SK-N-SH (cell line): ENCODE results near the gene SIDT1. TPM values are rescaled to one million over a fixed set of nuclear protein-coding genes. Genes with fewer than 3 reads are reported as not detected.

Experiments used
- CTCF ChIA-PET: fragments of 300-600, 350-600 bp; formaldehyde crosslinking; extraction: SDS; loops from one replicate; lab custom pipeline; 2021; lab: Yijun Ruan, JAX
- POLR2A ChIA-PET: fragments of 350-600 bp; sonication (Branson Sonifier 250); formaldehyde crosslinking; extraction: SDS; loops from one replicate; lab custom pipeline; 2020; ENCODE audit warnings: antibody characterized with exemption, inconsistent platforms; lab: Yijun Ruan, JAX
- DNase-seq: peaks from one replicate; pipeline ENCODE4 v3.0.0; 2012
- H2AFZ ChIP-seq: fragments of 200-600 bp; sonication (generic); 2 replicates; pipeline ENCODE4 v1.8.1; 2016; ENCODE audit warnings: antibody characterized with exemption, mild to moderate bottlenecking, low read depth
- H3F3A ChIP-seq: fragments of 200-600 bp; sonication (generic); replicated peaks from 2 replicates; pipeline ENCODE3; 2016; ENCODE audit warnings: antibody characterized with exemption, mild to moderate bottlenecking; ENCODE audit not compliant: insufficient read depth
- H3K27ac ChIP-seq, 2 experiments: fragments of 200-500 bp in 1 of 2; fragments of 200-600 bp in 1 of 2; sonication (Bioruptor generic) in 1 of 2; sonication (generic), shearing (Covaris generic) in 1 of 2; 2 replicates each; pipeline versions ENCODE4 v1.5.1 to v1.6.1; 2014 to 2016; ENCODE audit warnings: low read depth in 2 of 2, inconsistent platforms in 1 of 2, low read length in 1 of 2, mild to moderate bottlenecking in 1 of 2, mixed read lengths in 1 of 2
- H3K27me3 ChIP-seq: fragments of 200-600 bp; sonication (generic), shearing (Covaris generic); 2 replicates; pipeline ENCODE4 v1.6.1; 2016; ENCODE audit warnings: mixed run types; ENCODE audit not compliant: insufficient read depth
- H3K36me3 ChIP-seq, 2 experiments: fragments of 200-500 bp in 1 of 2; fragments of 200-600 bp in 1 of 2; sonication (Bioruptor generic) in 1 of 2; sonication (generic) in 1 of 2; replicated peaks in 1 of 2; 2 replicates each; pipeline versions ENCODE3 to v1.5.1; 2014 to 2016; ENCODE audit warnings: low read length in 1 of 2, mild to moderate bottlenecking in 1 of 2; ENCODE audit not compliant: insufficient read depth in 2 of 2, control insufficient read depth in 1 of 2
- H3K4me1 ChIP-seq, 2 experiments: fragments of 200-500 bp in 1 of 2; fragments of 200-600 bp in 1 of 2; sonication (Bioruptor generic) in 1 of 2; sonication (generic), shearing (Covaris generic) in 1 of 2; 2 replicates each; pipeline versions ENCODE4 v1.5.1 to v1.6.1; 2014 to 2016; ENCODE audit warnings: low read depth in 1 of 2, low read length in 1 of 2, mixed run types in 1 of 2; ENCODE audit not compliant: insufficient read depth in 2 of 2, control insufficient read depth in 1 of 2
- H3K4me2 ChIP-seq: fragments of 200-600 bp; sonication (generic), shearing (Covaris generic); 2 replicates; pipeline ENCODE4 v1.6.1; 2017; ENCODE audit warnings: mixed run types
- H3K4me3 ChIP-seq, 2 experiments: fragments of 200-500 bp in 1 of 2; fragments of 200-600 bp in 1 of 2; sonication (Bioruptor generic) in 1 of 2; sonication (generic), shearing (Covaris generic) in 1 of 2; 2 replicates each; pipeline versions ENCODE4 v1.5.1 to v1.8.1; 2014 to 2016; ENCODE audit warnings: low read depth in 2 of 2, inconsistent platforms in 1 of 2, low read length in 1 of 2, mild to moderate bottlenecking in 1 of 2, mixed read lengths in 1 of 2, moderate library complexity in 1 of 2
- H3K79me2 ChIP-seq: fragments of 200-600 bp; sonication (generic); 2 replicates; pipeline ENCODE4 v1.8.1; 2017; ENCODE audit warnings: mild to moderate bottlenecking; ENCODE audit not compliant: insufficient read depth
- H3K9ac ChIP-seq: fragments of 200-600 bp; sonication (generic); 2 replicates; pipeline ENCODE4 v1.6.1; 2017; ENCODE audit warnings: mixed run types
- H3K9me2 ChIP-seq: fragments of 200-600 bp; sonication (generic); 2 replicates; pipeline ENCODE4 v1.6.1; 2017; ENCODE audit warnings: mixed run types
- H3K9me3 ChIP-seq: fragments of 200-600 bp; sonication (generic); 2 replicates; pipeline ENCODE4 v1.6.1; 2017; ENCODE audit warnings: mixed run types, mild to moderate bottlenecking, moderate library complexity
- H4K20me1 ChIP-seq: fragments of 200-600 bp; sonication (generic); 2 replicates; pipeline ENCODE4 v1.6.1; 2017; ENCODE audit warnings: mild to moderate bottlenecking, mixed run types; ENCODE audit not compliant: insufficient read depth
- CHD2 ChIP-seq: fragments of 150-350 bp; IDR thresholded peaks from 2 replicates; pipeline ENCODE4 v1.6.1; 2018; ENCODE audit warnings: low read length; ENCODE audit not compliant: partially characterized antibody
- ELF1 ChIP-seq: IDR thresholded peaks from 2 replicates; pipeline ENCODE4 v1.4.0; 2012
- FOSL2 ChIP-seq: IDR thresholded peaks from 2 replicates; pipeline ENCODE4 v1.4.0; 2012; ENCODE audit warnings: low read depth, mild to moderate bottlenecking, moderate library complexity, borderline replicate concordance
- FOXJ3 ChIP-seq: sonication (generic); formaldehyde crosslinking; IDR thresholded peaks from 2 replicates; pipeline ENCODE4 v1.5.1; 2020; ENCODE audit warnings: mild to moderate bottlenecking, missing genetic modification reagents
- FOXM1 ChIP-seq: IDR thresholded peaks from 2 replicates; pipeline ENCODE4 v1.4.0; 2012; ENCODE audit warnings: low read depth, mild to moderate bottlenecking
- NRF1 ChIP-seq: IDR thresholded peaks from 2 replicates; pipeline ENCODE4 v1.6.1; 2012; ENCODE audit warnings: low read depth, mild to moderate bottlenecking, low read length
- RAD21 ChIP-seq: IDR thresholded peaks from 2 replicates; pipeline ENCODE4 v1.6.1; 2012; ENCODE audit warnings: mild to moderate bottlenecking, low read length
- TAF1 ChIP-seq: IDR thresholded peaks from 2 replicates; pipeline ENCODE4 v1.6.1; 2012; ENCODE audit warnings: low read depth, mild to moderate bottlenecking, low read length, moderate library complexity, borderline replicate concordance
- WGBS: methylation state at CpG from one replicate; pipeline ENCODE4 v1.1.6; 2017; ENCODE audit warnings: low lambda C conversion rate; 5-methylcytosine and 5-hydroxymethylcytosine counted together
- polyA plus RNA-seq, 3 experiments: library from polyadenylated mRNA; depleted of rRNA; stranded (reverse); fragments of >200 nt; gene quantifications; 2 replicates each; pipeline ENCODE4 v1.2.3, GENCODE V29; 2012
- TF ChIP-seq, protein P1 (sequence below): fragments of 150-350 bp; IDR thresholded peaks from 2 replicates; pipeline ENCODE4 v1.6.1; 2016; ENCODE audit warnings: mild to moderate bottlenecking, low read depth, low read length
- TF ChIP-seq, protein P2 (sequence below): IDR thresholded peaks from 2 replicates; pipeline ENCODE4 v1.4.0; 2012; ENCODE audit warnings: low read depth
- TF ChIP-seq, protein P3 (sequence below): IDR thresholded peaks from 2 replicates; pipeline ENCODE4 v1.4.0; 2012; ENCODE audit warnings: low read depth, borderline replicate concordance

Gene SIDT1
- polyA plus RNA-seq, 1 of the 3 experiments (the other 2 are of a cell fraction), result 0.02 TPM

- TF ChIP-seq, protein P1, sequence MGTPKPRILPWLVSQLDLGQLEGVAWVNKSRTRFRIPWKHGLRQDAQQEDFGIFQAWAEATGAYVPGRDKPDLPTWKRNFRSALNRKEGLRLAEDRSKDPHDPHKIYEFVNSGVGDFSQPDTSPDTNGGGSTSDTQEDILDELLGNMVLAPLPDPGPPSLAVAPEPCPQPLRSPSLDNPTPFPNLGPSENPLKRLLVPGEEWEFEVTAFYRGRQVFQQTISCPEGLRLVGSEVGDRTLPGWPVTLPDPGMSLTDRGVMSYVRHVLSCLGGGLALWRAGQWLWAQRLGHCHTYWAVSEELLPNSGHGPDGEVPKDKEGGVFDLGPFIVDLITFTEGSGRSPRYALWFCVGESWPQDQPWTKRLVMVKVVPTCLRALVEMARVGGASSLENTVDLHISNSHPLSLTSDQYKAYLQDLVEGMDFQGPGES, result no peak
- no peak for TF ChIP-seq TAF1
- TF ChIP-seq, protein P2, sequence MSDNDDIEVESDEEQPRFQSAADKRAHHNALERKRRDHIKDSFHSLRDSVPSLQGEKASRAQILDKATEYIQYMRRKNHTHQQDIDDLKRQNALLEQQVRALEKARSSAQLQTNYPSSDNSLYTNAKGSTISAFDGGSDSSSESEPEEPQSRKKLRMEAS, result no peak
Observed at GRCh38 chr3:113617726-113618125, 85.4 kb downstream of the SIDT1 start (continued).

- Histone ChIP-seq H3K9me2 (no peaks in the 10 kb centered on the region), H3K4me1 (no peaks in the 10 kb centered on the region), H3F3A (no peaks in the 10 kb centered on the region), H4K20me1 (no peaks in the 10 kb centered on the region), H3K27me3 (no peaks in the 10 kb centered on the region), H3K9me3 (no peaks in the 10 kb centered on the region), H3K4me2 (no peak overlapping the region), H3K9ac (no peak overlapping the region), H3K27ac (no peak overlapping the region), H3K79me2 (no peaks in the 10 kb centered on the region), H3K4me3 (no peak overlapping the region), H2AFZ (no peak overlapping the region), H3K36me3 (no peaks in the 10 kb centered on the region)
- no peak for DNase-seq
- ChIA-PET CTCF (interaction anchor here (1.0 kb wide), 1 partner anchor 126 kb away, joined by 3 read pairs; no protein-coding TSS in a partner anchor), POLR2A (no interaction called here)
- no peak for TF ChIP-seq NRF1
- TF ChIP-seq FOXM1, result no peak
- no peak for TF ChIP-seq FOXJ3 (CRISPR knock-in tag)
- TF ChIP-seq, protein P3, sequence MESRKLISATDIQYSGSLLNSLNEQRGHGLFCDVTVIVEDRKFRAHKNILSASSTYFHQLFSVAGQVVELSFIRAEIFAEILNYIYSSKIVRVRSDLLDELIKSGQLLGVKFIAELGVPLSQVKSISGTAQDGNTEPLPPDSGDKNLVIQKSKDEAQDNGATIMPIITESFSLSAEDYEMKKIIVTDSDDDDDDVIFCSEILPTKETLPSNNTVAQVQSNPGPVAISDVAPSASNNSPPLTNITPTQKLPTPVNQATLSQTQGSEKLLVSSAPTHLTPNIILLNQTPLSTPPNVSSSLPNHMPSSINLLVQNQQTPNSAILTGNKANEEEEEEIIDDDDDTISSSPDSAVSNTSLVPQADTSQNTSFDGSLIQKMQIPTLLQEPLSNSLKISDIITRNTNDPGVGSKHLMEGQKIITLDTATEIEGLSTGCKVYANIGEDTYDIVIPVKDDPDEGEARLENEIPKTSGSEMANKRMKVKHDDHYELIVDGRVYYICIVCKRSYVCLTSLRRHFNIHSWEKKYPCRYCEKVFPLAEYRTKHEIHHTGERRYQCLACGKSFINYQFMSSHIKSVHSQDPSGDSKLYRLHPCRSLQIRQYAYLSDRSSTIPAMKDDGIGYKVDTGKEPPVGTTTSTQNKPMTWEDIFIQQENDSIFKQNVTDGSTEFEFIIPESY, result no peak
- no peak for TF ChIP-seq FOSL2
- TF ChIP-seq RAD21, result no peak
- TF ChIP-seq, protein P1, result no peak
- TF ChIP-seq, all 33 proteins: peak for 0
Observed at GRCh38 chr3:113620091-113620490, 87.7 kb downstream of the SIDT1 start.

- no peak overlapping the region for H3K4me2 ChIP-seq
Observed at GRCh38 chr3:113623324-113623723, 91.0 kb downstream of the SIDT1 start.

More at GRCh38 chr3:113623324-113623723, 91.0 kb downstream of the SIDT1 start:
- no peak overlapping the region for H2AFZ ChIP-seq
- H3K27me3 ChIP-seq, result no peaks in the 10 kb centered on the region
- no peaks in the 10 kb centered on the region for H4K20me1 ChIP-seq
- no peaks in the 10 kb centered on the region for H3K9me3 ChIP-seq
- ChIA-PET POLR2A (no interaction called here), CTCF (no interaction called here)
- TF ChIP-seq, protein P3, result no peak
- TF ChIP-seq FOSL2, result no peak
- no peak for TF ChIP-seq CHD2
- no peak for TF ChIP-seq ELF1
- no peak for TF ChIP-seq FOXJ3 (CRISPR knock-in tag)
- no peak for TF ChIP-seq NRF1
- H3K36me3 ChIP-seq, result no peaks in the 10 kb centered on the region
- H3K9ac ChIP-seq, result no peak overlapping the region
- no peak for DNase-seq
- H3K27ac ChIP-seq, result no peak overlapping the region
- WGBS, result 91% methylated on average over 19 of the region's 19 CpGs
- no peak overlapping the region for H3K4me3 ChIP-seq
- H3K79me2 ChIP-seq, result no peaks in the 10 kb centered on the region
- H3K9me2 ChIP-seq, result no peaks in the 10 kb centered on the region
- no peaks in the 10 kb centered on the region for H3F3A ChIP-seq
- no peaks in the 10 kb centered on the region for H3K4me1 ChIP-seq
